Measurements from ENCODE around the gene KXD1.

KXD1 gene

DNA sequence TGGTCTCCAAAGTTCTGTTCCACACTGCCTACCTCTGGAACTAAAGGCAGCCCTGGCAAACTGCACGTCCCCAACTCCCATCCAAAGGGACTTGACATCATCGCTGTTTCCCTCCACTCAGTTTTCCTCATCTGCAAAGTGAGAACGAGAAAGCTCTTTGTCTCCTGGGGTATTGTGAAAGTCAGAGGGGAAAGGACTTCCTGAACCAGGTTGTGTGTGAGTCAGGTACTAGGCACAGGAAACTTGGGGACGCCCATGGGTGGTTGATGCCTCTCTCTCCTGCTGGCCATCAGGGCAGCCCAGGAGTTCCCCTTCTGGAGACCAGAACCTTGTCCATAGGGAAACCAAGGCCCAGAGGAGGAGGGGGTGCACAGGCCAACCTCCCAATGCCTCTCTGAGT lies 44.2 kb downstream of the KXD1 start:
- no peak for DNase-seq (ENCODE audit: low read depth in 2 of 2)

DNA sequence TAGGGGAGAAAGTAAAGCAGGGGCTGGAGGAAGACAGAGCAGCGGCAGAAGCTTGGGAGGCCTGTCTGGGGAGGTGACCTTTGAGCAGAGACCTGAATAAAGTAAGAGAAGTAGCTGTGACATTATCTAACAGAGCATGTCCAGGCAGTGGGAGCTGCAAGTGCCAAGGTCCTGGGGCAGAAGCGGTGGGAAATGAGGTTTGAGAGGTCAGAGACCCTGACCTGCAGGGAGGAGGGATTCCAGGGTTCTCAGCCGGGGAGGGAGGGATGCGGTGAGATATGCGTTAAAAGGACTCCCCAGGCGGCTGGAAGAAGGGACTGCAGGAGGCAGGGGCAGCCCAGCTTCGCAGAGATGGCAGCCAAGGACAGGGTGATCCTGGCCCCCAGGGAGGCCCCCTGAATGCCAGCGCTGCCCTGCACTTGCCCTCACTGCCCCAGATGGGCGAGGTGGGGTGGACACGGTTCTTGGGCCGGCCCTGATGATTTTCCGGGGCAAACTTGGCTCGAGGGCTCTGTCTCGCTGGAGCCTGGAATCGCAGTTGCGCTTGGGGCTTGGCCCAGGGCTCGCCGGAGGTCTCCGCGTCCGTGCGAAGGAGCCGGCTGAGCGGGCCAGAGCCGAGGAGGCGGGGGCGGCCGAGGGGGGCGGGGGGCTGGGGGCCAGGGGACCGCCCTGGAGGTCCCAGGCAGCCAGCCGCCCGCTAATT lies 45.7 kb downstream of the KXD1 start:
- DNase-seq (ENCODE audit: low read depth in 2 of 2), result no peak

DNA sequence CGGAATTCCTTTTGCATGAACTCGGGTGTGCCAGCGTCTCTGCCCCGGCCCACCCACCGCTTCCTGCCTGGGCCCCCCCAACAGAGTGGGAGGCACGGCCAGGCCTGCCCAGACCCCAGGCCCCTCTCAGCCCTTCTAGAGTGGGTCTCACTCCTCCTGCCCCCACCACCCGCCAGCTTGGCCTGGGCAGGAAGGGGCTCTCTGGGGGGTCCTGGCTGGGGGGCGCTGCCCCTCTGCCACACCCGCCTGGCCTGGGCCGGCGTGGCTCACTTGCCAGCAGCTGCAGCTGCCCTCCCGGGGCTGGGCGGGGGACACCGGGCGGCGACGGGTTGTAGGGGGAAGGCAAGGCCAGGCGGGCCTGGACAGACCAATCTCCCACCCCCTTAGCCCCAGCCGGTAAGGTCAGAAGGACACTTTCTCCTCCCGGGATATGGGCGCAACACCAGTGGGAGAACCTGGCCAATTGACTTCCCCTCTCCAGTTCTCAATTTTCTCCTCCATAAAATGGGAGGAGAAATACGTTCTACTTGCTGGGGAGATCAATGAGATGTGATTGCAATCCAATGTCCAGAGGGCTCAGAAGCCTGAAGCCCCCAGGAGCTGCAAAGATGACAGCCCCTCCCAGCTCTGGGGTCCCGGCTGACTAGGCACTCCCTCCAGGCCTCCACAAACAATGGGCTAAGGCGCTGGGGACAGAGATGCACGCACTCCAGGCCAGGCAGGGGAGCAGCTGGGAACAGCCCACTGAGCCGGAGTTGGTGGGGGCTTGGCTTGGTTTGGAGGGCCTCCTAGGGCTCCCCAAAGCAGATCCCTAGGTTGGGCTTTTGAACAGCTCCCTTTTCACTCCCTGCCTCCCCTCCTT lies 46.5 kb downstream of the KXD1 start:
- no peak for DNase-seq (ENCODE audit: low read depth in 2 of 2)

DNA sequence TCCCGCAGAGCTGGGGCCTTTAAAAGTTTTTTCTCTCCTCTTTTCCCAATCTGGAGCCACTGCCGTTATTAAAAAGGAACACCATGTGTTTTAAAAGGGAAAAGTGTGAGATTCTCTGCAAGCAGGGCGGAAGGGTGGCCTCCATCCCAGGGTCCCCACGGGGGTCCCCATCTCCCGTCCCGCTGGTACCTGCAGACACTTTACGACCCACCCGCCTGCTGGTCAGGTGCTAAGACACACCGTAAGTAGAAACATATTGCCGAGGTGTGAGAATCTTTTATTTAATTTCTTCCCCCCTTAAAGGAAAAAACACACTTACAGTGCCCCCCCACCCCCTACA lies 47.1 kb downstream of the KXD1 start:
- DNase-seq (ENCODE audit: low read depth in 2 of 2), result no peak

DNA sequence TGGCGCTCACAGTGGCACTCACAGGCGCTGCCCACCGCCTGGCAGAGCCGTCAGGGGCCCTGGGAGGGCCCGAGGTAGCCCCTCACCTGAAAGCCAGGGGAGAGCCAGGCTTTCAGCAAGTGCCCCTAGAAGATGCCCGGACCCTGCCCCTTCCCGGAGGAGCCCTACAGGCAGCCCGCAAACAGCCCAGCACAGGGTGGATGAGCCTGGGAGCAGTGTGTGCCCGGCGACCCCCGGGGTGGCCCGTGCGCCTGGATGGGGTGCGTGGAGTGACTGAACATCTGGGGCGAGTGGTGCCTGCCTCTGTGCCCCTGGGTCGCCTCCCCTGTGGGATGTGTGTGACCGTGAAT lies 47.5 kb downstream of the KXD1 start:
- DNase-seq (ENCODE audit: low read depth in 2 of 2), result no peak

DNA sequence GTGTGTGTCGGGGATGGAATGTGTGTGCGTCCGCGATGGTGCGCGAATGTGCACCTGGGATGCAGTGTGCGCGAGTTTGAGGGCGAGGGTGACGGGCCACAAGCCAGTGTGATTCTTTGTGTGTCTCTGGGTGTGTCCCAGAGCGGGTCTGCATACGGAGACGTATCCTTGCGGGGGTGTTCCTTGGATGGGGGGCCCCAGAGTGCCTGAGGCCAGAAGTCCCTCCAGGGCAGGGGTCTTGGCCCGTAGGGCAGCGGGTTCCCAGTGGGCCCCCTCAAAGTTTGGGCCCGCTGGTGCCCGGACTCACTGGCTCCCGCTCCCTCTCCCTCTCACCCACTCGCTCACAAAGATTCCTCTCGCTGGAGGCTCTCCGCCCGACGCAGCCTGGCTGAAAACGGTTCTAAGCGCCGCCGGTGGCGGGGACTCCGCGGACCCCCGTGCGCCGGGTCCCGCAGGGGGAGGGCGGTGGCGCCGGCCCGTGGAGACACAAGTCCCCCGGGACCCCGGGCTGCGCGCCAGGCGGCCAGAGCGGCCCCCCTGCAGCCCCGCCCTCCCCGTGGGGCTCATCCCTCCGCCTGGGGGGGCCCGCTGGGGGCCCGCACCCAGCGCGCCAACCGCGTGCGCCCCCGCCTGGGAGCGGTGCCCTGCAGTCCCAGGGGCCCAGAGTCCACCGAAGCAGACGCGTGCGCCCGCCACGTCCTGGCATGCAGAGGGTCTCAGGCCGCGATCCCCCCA lies 48.0 kb downstream of the KXD1 start:
- DNase-seq (ENCODE audit: low read depth in 2 of 2), result no peak

DNA sequence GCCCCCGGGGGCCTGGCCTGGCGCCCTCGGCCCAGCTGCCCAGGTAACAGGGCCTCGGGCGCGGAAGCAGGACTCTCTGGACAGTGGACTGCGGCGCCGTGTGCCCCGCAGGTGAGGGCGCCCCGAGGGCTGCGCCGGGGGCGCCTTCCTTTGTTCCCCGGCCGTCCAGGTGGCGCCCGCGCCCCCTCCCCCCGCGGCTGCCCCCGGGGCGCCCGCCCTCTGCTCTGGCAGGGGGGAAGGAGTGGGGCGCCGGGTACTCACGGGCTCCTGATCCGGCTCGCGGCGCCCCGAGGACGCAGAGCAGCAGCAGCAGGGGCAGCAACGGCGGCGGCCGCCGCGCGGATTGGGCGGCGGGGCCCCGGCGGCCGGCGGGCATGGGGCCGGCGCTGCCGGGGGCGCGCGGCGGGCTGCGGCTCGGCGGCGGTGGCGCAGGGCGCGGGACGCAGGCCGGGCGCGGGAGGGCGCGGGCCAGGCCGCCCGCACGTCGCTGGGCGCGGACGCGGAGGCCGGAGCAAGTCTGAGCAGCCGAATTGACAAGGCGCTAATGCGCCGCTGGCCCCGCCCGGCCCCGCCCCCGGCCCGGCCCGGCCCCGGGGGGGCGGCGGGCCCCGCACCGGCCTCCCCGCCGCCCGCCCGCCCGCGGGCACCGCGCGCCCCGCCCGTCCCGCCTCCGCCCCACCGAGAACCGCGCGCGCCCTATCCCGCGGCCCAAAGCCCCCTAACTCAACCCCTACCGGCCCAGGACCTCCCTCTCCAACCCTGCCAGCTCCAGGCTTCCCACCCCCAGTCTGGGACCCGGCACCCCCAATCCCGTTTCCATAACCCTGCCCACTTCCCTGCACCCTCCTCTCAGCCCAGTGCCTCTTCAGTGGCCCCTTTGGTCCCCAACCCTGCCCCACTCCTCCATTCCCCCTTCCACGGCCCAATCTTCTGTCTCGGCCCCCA lies 48.9 kb downstream of the KXD1 start, which contains the start of gene CRLF1:
Gene CRLF1, minus strand, starts transcription at position 519 of the 945 bp plus-strand sequence. Its CDS starts 143 bp downstream, at position 376.
- DNase-seq (ENCODE audit: low read depth in 2 of 2), result no peak

DNA sequence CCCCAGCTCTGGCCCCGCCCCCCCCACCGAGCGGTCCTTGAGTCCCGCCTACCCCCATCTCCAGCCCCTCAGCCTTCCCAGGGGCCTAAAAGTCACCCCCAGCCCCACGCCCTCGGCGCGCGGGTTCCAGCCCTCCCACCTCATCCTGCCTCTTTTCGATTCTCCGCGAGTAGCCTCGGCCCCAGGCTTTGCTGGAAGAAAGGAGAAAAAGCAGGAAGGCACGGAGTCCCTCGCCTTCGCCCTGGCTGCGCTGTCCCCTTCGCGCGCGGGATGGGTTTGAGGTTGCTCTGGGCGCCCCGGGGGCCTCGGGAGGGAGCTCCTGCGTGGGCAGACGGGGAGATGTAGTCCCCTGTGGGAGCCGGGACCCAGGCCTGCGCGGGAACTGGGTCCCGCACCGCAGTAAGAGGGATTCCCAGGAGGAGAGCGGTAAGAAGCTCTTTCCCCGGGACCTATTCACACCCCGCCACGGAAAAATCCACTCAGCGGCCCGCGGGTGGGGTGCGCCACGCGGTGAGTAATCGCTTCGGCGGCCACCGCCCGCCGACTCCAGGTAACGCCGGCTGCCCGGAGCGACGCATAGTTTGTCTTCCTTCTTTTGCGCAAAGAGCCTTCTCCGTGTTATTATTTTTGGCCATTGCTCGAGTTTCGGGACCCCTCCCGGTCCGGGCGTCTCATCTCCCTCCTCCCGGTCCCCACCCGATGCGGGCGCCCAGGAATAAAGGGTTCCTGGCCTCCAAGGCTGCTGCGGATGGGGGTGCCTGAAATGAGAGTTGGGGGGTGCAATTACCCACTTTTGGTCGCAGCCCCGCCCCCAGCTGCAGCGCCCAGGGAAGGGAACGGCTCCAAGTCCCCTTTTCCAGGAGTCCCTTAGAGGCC lies 49.8 kb downstream of the KXD1 start:
- no peak for DNase-seq (ENCODE audit: low read depth in 2 of 2)

DNA sequence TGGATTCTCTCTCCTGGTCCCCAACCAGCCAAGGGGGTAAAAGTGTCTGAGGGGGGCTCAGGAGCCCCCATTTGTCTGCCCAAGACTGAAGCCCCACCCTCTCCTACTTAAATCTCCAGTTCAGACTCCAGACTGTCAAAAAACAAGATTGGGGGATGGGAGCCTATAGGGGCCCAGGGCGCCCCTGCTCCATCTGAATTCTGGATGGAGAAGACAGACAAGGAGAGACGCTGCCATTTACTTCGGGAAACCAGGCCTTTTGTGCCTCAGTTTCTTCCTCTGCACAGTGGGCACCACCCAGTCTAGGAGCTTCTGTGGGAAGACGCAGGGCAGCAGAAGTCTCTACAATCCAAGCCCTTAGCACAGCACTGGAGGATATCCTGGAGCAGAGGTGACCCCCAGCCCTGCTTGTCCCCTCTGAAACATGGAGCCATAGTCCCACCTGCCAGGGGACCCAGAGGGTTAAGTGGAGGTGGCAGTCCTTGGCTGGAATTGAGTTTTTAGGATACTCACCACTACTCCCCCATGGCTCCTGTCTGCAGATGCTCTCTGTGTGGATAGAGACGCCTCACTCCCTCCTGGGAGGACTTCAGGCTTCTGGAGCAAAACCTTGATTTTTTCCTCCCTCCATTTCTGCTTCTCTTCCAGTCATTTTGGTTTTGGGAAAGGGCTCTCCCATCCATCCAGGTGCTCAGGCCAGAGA lies 50.6 kb downstream of the KXD1 start:
- no peak for DNase-seq (ENCODE audit: low read depth in 2 of 2)

DNA sequence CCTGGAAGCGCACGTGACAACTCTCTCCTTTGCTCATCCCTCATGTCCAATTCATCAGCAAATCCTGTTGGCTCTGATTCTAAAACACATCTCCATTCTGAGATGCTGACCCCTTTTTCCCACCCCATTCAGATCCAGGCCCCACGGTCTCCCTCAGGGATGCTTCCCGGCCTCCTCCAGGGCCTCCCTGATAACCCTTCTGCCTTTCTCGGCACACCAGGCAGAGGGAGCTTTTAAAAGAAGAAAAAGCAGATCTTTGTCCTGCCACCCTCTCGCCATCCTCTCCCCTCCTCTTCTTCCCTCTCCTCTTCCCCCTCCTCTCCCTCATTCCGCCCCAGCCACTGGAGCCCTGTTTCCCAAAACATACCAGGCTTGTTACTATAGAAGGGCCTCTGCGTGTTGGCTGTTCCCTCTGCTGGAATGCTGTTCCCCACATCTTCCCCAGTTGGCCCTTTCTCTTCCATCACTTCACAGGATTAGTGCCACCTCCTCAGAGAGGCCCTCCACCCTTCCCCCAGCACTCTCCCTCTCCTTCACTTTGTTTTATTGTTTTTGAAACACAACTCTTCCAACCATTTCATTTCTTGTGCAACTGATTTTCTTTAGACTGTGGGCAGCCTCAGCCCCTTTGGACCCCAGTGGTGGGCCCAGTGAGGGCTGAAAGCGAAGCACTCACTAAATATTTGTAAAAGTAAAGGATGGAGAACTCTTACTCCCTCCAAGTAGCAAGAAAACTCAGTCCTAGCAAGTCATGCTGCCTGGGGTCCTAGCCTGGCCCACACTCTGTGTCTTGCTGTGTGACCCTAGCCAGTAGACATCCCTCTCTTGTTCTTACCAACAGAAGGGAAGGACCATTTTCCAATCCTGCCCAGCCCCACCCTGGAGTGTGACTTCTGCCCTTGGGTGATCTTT lies 51.4 kb downstream of the KXD1 start:
- DNase-seq (ENCODE audit: low read depth in 2 of 2), result no peak

DNA sequence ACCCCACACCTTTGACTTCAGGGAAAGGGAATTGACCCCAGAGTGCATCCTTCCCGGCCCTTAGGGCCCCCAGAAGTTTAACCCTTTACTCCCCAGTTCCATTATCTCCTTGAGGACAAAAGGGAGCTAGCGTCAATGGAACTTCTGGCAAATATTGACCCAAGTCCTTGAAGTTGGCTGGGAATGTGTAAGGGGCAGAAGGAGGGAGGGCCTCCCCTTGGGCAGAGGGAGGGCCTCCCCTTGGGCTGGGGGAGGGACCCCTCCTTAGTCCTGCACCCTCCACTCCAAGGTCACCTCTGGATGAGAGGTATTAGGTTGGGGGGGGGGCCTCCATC lies 52.0 kb downstream of the KXD1 start:
- DNase-seq (ENCODE audit: low read depth in 2 of 2), result no peak

DNA sequence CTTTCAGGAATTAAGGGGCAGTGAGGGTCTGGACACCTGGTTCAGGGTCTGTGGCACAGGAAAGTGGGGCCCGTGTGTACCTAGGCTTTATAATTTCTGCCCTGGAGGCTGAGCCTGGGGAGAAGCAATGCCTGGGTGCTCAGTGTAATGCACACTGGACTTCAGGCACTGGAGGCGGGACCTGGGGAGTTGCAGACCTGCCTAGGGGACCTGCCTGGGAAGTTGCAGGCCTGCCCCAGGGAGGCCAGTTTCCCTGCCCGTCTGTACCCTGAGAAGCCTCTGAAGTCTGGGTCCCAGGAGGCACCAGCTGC lies 52.5 kb downstream of the KXD1 start:
- DNase-seq (ENCODE audit: low read depth in 2 of 2), result no peak

DNA sequence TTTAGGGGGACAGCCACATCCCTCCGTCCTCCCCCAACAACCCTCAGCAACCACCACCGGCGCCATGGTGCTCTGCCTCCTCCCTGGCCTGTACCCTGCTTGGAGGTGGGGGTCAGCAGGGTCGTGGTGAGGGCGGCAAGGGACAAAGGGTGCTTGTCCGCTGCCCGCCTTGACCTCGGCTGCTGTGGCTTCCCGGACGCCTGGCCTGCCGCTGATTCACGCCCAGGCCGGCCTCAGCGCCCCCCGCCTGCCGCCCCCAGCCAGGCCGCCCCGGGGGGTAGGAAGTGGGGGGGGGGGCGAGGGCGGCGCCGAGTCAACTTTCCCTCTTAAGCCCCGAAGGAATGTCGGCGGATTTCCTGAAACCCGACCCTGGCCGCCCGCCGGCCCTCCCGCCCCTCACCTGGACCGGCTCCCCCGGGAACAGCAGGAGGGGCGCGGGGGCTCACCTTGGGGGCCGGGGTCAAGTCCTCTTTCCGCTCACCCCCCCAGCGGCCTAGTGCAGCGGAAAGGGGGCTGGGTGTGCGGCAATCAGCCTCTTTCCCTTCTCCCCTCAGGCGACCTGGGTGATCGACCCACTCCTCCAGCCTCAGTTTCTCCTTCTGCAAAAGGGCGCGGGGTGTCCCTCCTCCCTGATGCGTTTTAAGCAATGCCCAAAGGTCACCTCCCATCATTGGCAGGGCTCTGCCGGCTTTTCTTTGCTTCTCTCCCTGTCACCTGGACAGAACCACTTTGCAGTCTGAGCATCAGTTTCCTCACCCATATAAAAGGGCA lies 53.1 kb downstream of the KXD1 start:
- no peak for DNase-seq (ENCODE audit: low read depth in 2 of 2)

DNA sequence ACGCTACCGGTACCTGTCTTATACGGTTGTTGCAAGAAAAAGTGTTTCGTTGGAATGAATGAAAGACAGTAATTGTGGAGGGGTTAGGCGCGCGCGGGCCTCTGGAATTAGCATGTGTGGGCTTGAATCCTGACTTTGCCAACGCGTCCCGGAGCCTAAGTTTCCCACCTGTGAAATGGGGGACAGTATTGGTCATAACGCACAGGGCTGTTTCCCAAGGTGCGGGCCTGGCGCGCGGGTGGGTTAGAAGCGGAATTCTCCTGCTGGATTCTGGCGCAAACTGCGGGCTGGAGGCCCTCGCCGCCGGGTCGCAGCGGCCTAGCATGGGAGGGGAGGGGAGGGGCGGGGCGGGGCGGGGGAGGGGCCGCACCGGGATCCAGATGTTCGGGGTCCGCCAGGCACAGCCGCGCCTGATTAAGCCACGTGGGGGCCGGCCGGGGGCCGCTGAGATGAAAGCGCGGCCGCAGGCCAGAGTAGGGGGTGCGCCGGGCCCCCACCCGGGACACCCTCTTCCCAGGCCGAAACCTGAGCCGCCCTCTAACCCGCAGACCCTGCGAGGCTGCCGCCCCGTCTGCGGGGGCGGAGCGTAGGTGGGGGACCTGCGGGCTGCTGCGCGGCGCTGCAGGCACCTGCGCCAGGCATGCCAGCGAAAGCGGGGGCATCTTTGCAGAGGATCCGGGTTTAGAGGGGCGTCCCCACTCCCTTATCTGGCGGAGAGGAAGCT lies 53.8 kb downstream of the KXD1 start:
- DNase-seq (ENCODE audit: low read depth in 2 of 2), result no peak

DNA sequence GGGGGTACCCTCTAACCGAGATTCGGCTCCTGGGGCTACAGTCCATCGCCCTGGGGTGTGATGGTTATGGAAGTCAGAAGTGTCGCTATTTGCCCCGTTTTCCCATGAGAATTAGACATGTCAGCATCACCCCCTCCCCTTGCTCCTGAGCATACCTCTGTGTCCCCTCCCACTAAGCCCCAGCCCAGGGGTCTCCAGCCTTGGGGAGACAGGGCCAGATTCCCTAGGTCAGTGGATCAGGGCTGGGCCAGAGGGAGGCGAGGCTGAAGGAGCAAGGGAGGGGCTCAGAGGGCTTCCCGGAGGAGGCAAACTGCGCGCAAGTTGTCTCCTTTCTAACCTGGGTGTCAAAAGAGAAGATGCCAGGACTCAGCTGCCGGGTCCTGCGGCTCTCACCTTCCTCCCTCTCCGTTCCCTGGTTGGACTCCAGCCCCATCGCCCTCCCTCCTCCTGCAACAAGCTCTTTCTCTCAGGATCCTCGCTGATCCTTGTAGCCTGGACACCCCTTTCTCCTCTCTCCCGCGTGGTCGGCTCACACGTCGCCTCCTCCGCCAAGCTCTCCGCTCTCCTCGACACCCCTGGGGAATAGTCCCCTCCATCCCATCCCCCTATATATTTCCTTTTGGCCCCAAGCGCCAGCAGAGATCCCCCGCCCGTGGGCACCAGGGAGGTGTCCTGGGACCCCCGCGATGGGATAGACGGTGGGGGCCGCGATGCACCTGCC lies 54.5 kb downstream of the KXD1 start:
- no peak for DNase-seq (ENCODE audit: low read depth in 2 of 2)

DNA sequence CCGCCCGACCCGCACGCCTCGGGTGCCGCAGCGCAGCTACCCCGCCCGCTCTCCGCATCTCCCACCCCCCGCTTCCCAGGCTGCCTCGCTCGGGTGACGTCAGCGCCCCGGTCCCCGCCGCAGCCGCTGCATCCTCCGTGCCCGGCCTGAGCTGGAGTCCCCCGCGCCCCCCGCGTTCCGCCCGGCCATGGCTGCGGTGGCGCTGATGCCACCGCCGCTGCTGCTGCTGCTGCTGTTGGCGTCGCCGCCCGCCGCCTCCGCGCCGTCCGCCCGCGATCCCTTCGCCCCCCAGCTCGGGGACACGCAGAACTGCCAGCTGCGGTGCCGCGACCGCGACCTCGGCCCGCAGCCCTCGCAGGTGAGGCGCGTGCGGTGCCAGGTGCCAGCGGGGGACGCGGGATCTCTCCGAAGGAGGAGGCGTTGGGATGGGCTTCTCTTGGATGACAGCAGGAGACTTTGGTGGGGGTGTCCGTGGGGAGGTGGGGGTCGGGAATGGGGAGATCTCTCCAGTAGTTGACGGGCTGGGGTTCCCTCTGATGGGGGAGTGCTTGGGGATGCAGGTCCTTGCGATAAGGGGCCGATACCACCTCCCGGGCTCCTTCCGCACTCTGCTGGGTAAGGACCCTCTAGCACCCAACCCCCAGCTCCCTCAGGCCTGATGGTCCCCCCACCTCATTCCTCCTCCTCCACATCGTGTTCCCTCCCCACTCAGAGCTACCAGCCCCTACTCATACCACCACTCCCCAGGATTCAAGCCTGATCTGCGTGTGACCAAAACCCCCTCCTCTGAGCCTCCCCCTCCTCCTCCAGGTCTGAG lies 55.3 kb downstream of the KXD1 start, which contains the start of gene TMEM59L:
Gene TMEM59L, plus strand, starts transcription at position 99 of the 817 bp plus-strand sequence. Its CDS starts 89 bp downstream, at position 188.
- DNase-seq (ENCODE audit: low read depth in 2 of 2), result no peak

Data from stimulated activated CD8-positive, alpha-beta memory T cell treated with anti-CD3 and anti-CD28 coated beads, Interleukin-7, amount 100 ng/mL, for 1 hour (primary cell).